MCF 10A (cell line): Measurements from ENCODE around the gene GCA. TPM values are rescaled to one million over a fixed set of nuclear protein-coding genes. Genes with fewer than 3 reads are reported as not detected.

Source experiments
- BruUV-seq: library from RNA; stranded (reverse); fragments of 400-500 nt; replicated peaks from 2 replicates; lab custom pipeline; 2021; lab: Mats Ljungman, UMichigan
- CTCF ChIA-PET: fragments of 300-600 bp; sonication (Branson Sonifier 250); formaldehyde crosslinking; extraction: SDS; loops from one replicate; lab custom pipeline; 2021; ENCODE audit warnings: antibody characterized with exemption, inconsistent platforms; lab: Yijun Ruan, JAX
- POLR2A ChIA-PET: fragments of 300-600, 350-650 bp; sonication (Branson Sonifier 250); formaldehyde crosslinking; extraction: SDS; loops from one replicate; lab custom pipeline; 2020; ENCODE audit warnings: antibody characterized with exemption, inconsistent platforms; lab: Yijun Ruan, JAX
- DNase-seq: peaks from one replicate; pipeline ENCODE4 v3.0.0-alpha.2; 2018; ENCODE audit not compliant: unreplicated experiment
- H3K27ac Mint-ChIP-seq: one replicate; pipeline ENCODE4 v1.8.0; 2022; ENCODE audit warnings: mild to moderate bottlenecking, low read depth, mixed read lengths; ENCODE audit not compliant: unreplicated experiment
- H3K27me3 Mint-ChIP-seq: one replicate; pipeline ENCODE4 v1.8.0; 2022; ENCODE audit warnings: mixed read lengths; ENCODE audit not compliant: insufficient read depth, unreplicated experiment
- H3K36me3 Mint-ChIP-seq: one replicate; pipeline ENCODE4 v1.8.0; 2022; ENCODE audit warnings: mild to moderate bottlenecking, moderate library complexity, mixed read lengths; ENCODE audit not compliant: insufficient read depth, unreplicated experiment
- H3K4me1 Mint-ChIP-seq: one replicate; pipeline ENCODE4 v1.8.0; 2022; ENCODE audit warnings: mixed read lengths; ENCODE audit not compliant: insufficient read depth, unreplicated experiment
- H3K4me3 Mint-ChIP-seq: one replicate; pipeline ENCODE4 v1.8.0; 2022; ENCODE audit warnings: mild to moderate bottlenecking, moderate library complexity, mixed read lengths; ENCODE audit not compliant: unreplicated experiment
- H3K9me3 Mint-ChIP-seq: one replicate; pipeline ENCODE4 v1.8.0; 2022; ENCODE audit warnings: mixed read lengths; ENCODE audit not compliant: unreplicated experiment
- CTCF ChIP-seq: fragments of 200-600 bp; IDR thresholded peaks from one replicate; pipeline ENCODE4 v1.8.0; 2022; ENCODE audit warnings: antibody characterized with exemption, mild to moderate bottlenecking; ENCODE audit not compliant: unreplicated experiment
- intact Hi-C: fragments of 100-400 bp; cut with micrococcal nuclease; formaldehyde crosslinking; loops from 2 replicates; pipeline ENCODE4 v1.14.1; 2022
- total RNA-seq: library from RNA; stranded (reverse); gene quantifications from 2 replicates; pipeline ENCODE4 v1.2.3, GENCODE V29; 2022

GCA gene
- total RNA-seq, 1 experiment from 2014 or later: 0.77 TPM

- no peak overlapping the region for H3K27ac Mint-ChIP-seq
- no peaks in the 10 kb centered on the region for H3K27me3 Mint-ChIP-seq
- POLR2A ChIA-PET: no interaction called here
- intact Hi-C loops: no loop called here
- no TSS peak for BruUV-seq
- peak; percentile 24 for DNase-seq
- H3K4me3 Mint-ChIP-seq: no peak overlapping the region
- H3K9me3 Mint-ChIP-seq: no peaks in the 10 kb centered on the region
- CTCF ChIA-PET: interaction anchor here (0.7 kb wide), 2 partner anchors 96 to 386 kb away, joined by 4 to 5 read pairs; no protein-coding TSS in a partner anchor
- no peaks in the 10 kb centered on the region for H3K36me3 Mint-ChIP-seq
- peak; percentile 52 for TF ChIP-seq CTCF
- H3K4me1 Mint-ChIP-seq: no peaks in the 10 kb centered on the region
These were observed 16.7 kb upstream of the GCA start for GRCh38 chr2:162327134-162327769.

GRCh38 chr2:162327806-162328205 is 16.1 kb upstream of the GCA start:
- ChIA-PET POLR2A (no interaction called here), CTCF (interaction anchor here (0.8 to 1.0 kb wide), 2 partner anchors 9 to 826 kb away, joined by 3 to 5 read pairs; no protein-coding TSS in a partner anchor)
- intact Hi-C loops: no loop called here

GRCh38 chr2:162328424-162329157 is 15.3 kb upstream of the GCA start:
- Mint-ChIP-seq H3K36me3 (no peaks in the 10 kb centered on the region), H3K9me3 (no peaks in the 10 kb centered on the region), H3K4me1 (no peaks in the 10 kb centered on the region), H3K27ac (no peak overlapping the region), H3K27me3 (no peaks in the 10 kb centered on the region), H3K4me3 (no peak overlapping the region)
- intact Hi-C loops: no loop called here
- ChIA-PET CTCF (interaction anchor here (0.8 to 1.0 kb wide), 2 partner anchors 9 to 825 kb away, joined by 3 to 5 read pairs; no protein-coding TSS in a partner anchor), POLR2A (no interaction called here)
- BruUV-seq: no TSS peak
- DNase-seq: no peak
- TF ChIP-seq CTCF: no peak

More at GRCh38 chr2:162327806-162328205, 16.1 kb upstream of the GCA start:
- Mint-ChIP-seq H3K4me3 (no peak overlapping the region), H3K36me3 (no peaks in the 10 kb centered on the region), H3K27ac (no peak overlapping the region), H3K4me1 (no peaks in the 10 kb centered on the region), H3K9me3 (no peaks in the 10 kb centered on the region), H3K27me3 (no peaks in the 10 kb centered on the region)
- TF ChIP-seq CTCF: no peak
- no TSS peak for BruUV-seq
- DNase-seq: no peak

GRCh38 chr2:162330881-162331280 is 13.1 kb upstream of the GCA start:
- Mint-ChIP-seq H3K9me3 (no peaks in the 10 kb centered on the region), H3K27ac (no peak overlapping the region), H3K4me3 (no peak overlapping the region), H3K27me3 (peaks cover under 1% of the 10 kb centered on the region), H3K4me1 (no peaks in the 10 kb centered on the region), H3K36me3 (no peaks in the 10 kb centered on the region)
- ChIA-PET POLR2A (interaction anchor here (1.6 kb wide), 1 partner anchor 13 kb away, joined by 6 read pairs; the partner anchor contains the start of gene IFIH1), CTCF (no interaction called here)
- TF ChIP-seq CTCF: no peak
- DNase-seq: no peak
- BruUV-seq: no TSS peak
- intact Hi-C loops: no loop called here
